NB4 (cell line): ENCODE data around the gene MTMR3.

Experiments
- CTCF ChIP-seq: IDR thresholded peaks from one replicate; pipeline ENCODE4 v1.5.1; 2012; ENCODE audit warnings: low read depth, low read length
- MAX ChIP-seq: IDR thresholded peaks from 2 replicates; pipeline ENCODE4 v1.6.1; 2011; ENCODE audit warnings: low read depth, low read length

GRCh38 chr22:29936186-29936585 lies 53.2 kb downstream of the MTMR3 start:
- TF ChIP-seq CTCF (no peak), MAX (no peak)
